ENCODE results near the gene CNN3.

CNN3 gene

GRCh38 chr1:94854458-94855306 lies 72.2 kb downstream of the CNN3 start:
- peak; percentile 78 for DNase-seq

GRCh38 chr1:94852788-94853187 lies 74.1 kb downstream of the CNN3 start:
- DNase-seq, result no peak

- no peak for DNase-seq
Measured at GRCh38 chr1:94851571-94851970, 75.3 kb downstream of the CNN3 start.
